BE2C (cell line): ENCODE data around the gene NOL4L.
"Not testable (repeated sequence)": the region's sequence is repeated elsewhere in the genome, so short reads cannot be mapped to it uniquely, and the experiment has no call there.

Experiments used
- DNase-seq: peaks from one replicate; pipeline ENCODE4 v3.0.0-alpha.2; 2020
- H3K27me3 ChIP-seq: fragments of 250-450 bp; sonication (Bioruptor Pico); 2 replicates; pipeline ENCODE4 v1.5.1; 2020; ENCODE audit warnings: mild to moderate bottlenecking
- H3K36me3 ChIP-seq: fragments of 250-450 bp; sonication (Bioruptor Pico); 2 replicates; pipeline ENCODE4 v1.5.1; 2020; ENCODE audit warnings: mild to moderate bottlenecking
- H3K4me1 ChIP-seq: fragments of 250-450 bp; sonication (Bioruptor Pico); 2 replicates; pipeline ENCODE4 v1.5.1; 2020
- H3K4me3 ChIP-seq: 2 replicates; pipeline ENCODE4 v1.5.1; 2011; ENCODE audit warnings: low read depth, low read length
- H3K9me3 ChIP-seq: fragments of 250-450 bp; sonication (Bioruptor Pico); 2 replicates; pipeline ENCODE4 v1.5.1; 2020
- TF ChIP-seq, protein P1 (sequence below): IDR thresholded peaks from 2 replicates; pipeline ENCODE4 v1.5.1; 2012; ENCODE audit warnings: mild to moderate bottlenecking, low read depth, low read length

NOL4L gene

DNA sequence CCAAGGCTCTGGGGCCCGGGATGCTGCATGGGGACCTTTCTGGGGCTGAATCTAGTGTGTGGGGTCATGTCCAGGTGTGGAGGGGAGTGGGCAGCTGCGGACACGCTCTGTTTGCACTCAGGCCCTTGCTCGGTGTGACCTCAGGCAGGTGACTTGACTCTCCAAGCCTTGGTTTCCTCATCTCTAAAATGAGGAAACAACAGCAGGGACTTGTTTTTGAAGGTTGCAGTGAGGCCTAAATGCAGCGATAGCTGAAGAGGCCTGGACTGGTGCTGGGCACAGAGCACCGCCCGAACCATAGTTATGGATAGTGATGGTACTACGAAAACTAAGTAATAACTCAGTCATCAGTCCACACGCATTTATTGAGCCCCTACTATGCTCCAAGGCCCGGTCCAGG lies 91.8 kb downstream of the NOL4L start:
- peaks cover 17% of the 10 kb centered on the region for H3K4me1 ChIP-seq
- DNase-seq = no peak
- H3K27me3 ChIP-seq = no peaks in the 10 kb centered on the region
- H3K36me3 ChIP-seq = no peaks in the 10 kb centered on the region
- TF ChIP-seq, protein P1, sequence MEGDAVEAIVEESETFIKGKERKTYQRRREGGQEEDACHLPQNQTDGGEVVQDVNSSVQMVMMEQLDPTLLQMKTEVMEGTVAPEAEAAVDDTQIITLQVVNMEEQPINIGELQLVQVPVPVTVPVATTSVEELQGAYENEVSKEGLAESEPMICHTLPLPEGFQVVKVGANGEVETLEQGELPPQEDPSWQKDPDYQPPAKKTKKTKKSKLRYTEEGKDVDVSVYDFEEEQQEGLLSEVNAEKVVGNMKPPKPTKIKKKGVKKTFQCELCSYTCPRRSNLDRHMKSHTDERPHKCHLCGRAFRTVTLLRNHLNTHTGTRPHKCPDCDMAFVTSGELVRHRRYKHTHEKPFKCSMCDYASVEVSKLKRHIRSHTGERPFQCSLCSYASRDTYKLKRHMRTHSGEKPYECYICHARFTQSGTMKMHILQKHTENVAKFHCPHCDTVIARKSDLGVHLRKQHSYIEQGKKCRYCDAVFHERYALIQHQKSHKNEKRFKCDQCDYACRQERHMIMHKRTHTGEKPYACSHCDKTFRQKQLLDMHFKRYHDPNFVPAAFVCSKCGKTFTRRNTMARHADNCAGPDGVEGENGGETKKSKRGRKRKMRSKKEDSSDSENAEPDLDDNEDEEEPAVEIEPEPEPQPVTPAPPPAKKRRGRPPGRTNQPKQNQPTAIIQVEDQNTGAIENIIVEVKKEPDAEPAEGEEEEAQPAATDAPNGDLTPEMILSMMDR = no peak
- H3K4me3 ChIP-seq = no peak overlapping the region
- H3K9me3 ChIP-seq = no peaks in the 10 kb centered on the region

DNA sequence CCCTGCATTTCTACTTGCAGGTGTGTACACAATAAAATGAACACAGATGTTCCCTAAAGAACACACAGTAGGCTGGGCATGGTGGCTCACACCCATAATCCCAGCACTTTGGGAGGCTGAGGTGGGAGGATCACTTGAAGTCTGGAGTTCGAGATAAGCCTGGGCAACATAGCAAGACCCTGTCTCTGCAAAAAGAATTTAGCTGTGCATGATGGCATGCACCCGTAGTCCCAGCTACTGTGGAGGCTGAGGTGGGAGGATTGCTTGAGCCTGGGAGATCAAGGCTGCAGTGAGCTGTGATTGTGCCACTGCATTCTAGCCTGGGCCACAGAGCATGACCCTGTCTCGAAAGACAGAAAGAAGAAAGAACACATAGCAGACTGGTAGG lies 93.4 kb downstream of the NOL4L start:
- not testable (repeated sequence) for DNase-seq, H3K4me1 ChIP-seq, H3K36me3 ChIP-seq, H3K9me3 ChIP-seq, H3K4me3 ChIP-seq, H3K27me3 ChIP-seq

DNA sequence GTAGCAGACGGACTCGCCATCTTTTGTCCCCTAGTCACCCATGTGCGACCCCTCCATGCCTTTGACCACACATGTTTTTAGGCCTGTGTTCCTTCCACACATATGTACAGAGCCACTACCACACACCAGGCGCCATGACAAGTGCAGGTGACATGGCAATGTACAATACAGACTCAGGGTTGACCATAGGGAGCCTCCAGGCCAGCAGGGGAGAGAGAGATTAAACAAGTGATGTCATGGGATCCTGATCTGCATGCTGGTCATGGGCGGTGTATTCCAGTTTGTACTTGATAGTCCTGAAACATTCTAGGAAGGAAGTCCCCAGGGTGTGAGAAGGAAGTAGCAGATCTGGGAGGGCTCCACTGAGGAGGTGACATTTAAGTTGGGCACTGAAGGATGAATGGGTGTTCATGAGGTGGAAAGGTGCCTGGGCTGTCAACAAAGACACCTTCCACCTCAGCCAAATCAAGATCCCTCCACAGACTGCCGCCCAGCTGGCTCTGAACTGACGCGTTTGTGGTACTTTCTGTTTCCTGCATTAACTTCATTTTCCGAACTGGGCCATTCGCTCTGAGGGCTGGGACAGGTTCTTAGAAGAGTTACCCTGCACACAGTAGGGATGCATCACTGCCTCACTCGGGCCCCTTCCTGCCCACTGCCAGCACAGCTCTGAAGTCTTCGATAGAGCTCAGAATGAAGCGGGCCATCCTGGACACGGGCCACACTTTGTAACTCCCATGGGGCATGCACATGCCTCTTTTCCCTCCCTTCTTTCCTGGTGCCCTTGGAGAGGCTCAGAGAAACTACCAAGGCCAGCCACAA lies 94.0 kb downstream of the NOL4L start:
- Histone ChIP-seq H3K4me1 (peaks cover 4% of the 10 kb centered on the region), H3K4me3 (no peak overlapping the region), H3K27me3 (no peaks in the 10 kb centered on the region), H3K9me3 (no peaks in the 10 kb centered on the region), H3K36me3 (no peaks in the 10 kb centered on the region)
- no peak for DNase-seq
- TF ChIP-seq, protein P1 = no peak

DNA sequence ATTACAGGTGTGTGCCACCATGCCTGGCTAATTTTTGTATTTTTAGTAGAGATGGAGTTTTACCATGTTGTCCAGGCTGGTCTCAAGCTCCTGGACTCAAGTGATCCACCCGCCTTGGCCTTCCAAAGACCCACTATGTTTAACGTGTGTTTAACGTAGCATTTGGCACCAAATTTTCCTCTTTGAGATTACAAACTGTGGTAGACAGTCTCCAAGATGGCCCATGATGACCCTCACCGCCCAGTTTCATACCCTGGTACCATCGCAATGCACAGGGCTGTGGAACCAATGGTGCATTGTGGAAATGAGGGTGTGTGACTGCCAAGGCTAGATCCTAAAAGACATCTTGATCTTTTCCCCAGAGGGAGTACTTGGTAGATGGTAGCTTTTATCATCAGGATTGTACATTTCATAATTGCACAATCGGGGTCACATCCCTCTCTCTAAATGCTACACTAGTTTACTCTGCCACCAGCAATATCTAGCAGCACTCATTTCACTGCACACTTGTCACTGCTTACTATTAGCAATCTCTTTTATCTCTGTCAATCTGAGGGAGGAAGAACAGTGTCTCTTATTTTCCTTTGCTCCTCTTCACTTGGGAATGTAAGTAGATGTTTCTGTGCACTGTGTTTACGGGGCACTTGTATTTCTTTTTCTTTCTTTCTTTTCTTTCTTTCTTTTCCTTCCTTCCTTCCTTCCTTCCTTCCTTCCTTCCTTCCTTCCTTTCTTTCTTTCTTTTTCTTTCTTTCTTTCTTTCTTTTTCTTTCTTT lies 96.9 kb downstream of the NOL4L start:
- Histone ChIP-seq H3K36me3 (no peaks in the 10 kb centered on the region), H3K9me3 (no peaks in the 10 kb centered on the region), H3K4me1 (peaks cover 7% of the 10 kb centered on the region), H3K4me3 (no peak overlapping the region), H3K27me3 (no peaks in the 10 kb centered on the region)
- TF ChIP-seq, protein P1 = no peak
- no peak for DNase-seq

DNA sequence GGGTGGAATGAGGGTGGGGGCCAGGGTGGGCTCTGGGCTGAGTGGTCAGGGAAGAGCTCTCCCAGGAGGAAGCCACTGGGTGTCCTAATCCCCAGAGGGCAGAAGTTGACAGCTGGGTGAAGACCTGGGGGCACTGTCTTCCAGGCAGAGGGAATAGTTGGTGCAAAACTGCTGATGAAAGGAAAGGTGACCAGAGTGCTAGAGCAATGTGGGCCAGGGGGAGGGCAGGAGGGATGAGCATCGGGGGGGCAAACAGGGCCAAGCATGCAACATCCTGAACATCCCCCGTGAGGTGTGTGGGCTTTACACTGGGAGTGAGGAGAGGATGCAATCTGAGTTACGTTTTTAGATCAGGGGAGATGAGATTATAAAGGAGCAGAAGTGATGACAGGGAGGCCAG lies 97.8 kb downstream of the NOL4L start:
- Histone ChIP-seq H3K4me3 (no peak overlapping the region), H3K9me3 (no peaks in the 10 kb centered on the region), H3K4me1 (peaks cover 7% of the 10 kb centered on the region), H3K36me3 (no peaks in the 10 kb centered on the region), H3K27me3 (no peaks in the 10 kb centered on the region)
- no peak for DNase-seq
- TF ChIP-seq, protein P1 = no peak

DNA sequence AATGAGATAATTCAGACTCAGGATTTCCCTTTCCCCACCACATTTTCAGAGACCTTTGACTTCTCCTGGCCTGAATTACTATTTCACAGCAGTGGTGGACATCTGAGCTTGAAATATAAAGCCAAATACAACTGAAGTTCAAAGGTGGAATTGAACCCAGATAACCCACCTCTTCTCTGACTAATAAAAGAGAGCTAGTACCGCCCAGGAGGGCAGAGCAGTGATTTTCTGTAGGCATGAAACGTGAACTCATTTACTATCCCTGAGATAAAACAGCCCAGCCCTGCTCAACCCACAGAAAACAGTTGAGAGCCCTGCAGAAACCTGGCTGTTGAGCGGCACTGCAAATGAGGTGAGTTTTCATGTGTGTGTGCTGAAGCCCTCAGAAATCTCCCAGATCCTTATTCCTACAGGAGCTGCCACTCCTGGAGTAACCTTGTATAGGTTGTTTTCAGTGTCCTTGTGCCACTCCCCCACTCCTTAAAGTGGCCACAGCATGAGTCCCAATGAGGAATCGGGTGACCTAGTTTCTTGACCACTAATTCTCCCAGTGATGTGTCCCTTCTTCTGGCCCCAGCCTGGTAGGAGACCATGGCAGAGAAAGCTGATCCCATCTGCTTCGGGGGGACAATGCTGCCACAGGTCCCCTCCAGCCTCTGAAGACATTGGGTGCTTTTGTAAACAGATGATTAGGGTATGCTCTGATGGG lies 99.2 kb downstream of the NOL4L start:
- no peaks in the 10 kb centered on the region for H3K36me3 ChIP-seq
- TF ChIP-seq, protein P1 = no peak

More for the DNA sequence above, 99.2 kb downstream of the NOL4L start:
- DNase-seq = no peak
- Histone ChIP-seq H3K4me1 (peaks cover 7% of the 10 kb centered on the region), H3K9me3 (no peaks in the 10 kb centered on the region), H3K27me3 (no peaks in the 10 kb centered on the region), H3K4me3 (no peak overlapping the region)
